Fibroblast of pulmonary artery (primary cell): ENCODE data around the gene EFCC1.
"Not testable (repeated sequence)": the region's sequence is repeated elsewhere in the genome, so short reads cannot be mapped to it uniquely, and the experiment has no call there.

ENCODE experiments used
- DNase-seq: peaks from one replicate; pipeline ENCODE4 v3.0.0-alpha.2; 2010; ENCODE audit warnings: low read depth
- H3K4me3 ChIP-seq: replicated peaks from 2 replicates; pipeline ENCODE4 v1.5.1; 2011; ENCODE audit warnings: low read depth, mild to moderate bottlenecking, control low read depth, low read length, moderate library complexity
- TF ChIP-seq, protein P1 (sequence below): IDR thresholded peaks from 2 replicates; pipeline ENCODE4 v1.5.1; 2011; ENCODE audit warnings: mild to moderate bottlenecking, control low read depth, low read length, inconsistent platforms; ENCODE audit errors: missing control alignments

The EFCC1 gene

GRCh38 chr3:129084501-129084900 lies 83.4 kb downstream of the EFCC1 start:
- TF ChIP-seq, protein P1, sequence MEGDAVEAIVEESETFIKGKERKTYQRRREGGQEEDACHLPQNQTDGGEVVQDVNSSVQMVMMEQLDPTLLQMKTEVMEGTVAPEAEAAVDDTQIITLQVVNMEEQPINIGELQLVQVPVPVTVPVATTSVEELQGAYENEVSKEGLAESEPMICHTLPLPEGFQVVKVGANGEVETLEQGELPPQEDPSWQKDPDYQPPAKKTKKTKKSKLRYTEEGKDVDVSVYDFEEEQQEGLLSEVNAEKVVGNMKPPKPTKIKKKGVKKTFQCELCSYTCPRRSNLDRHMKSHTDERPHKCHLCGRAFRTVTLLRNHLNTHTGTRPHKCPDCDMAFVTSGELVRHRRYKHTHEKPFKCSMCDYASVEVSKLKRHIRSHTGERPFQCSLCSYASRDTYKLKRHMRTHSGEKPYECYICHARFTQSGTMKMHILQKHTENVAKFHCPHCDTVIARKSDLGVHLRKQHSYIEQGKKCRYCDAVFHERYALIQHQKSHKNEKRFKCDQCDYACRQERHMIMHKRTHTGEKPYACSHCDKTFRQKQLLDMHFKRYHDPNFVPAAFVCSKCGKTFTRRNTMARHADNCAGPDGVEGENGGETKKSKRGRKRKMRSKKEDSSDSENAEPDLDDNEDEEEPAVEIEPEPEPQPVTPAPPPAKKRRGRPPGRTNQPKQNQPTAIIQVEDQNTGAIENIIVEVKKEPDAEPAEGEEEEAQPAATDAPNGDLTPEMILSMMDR = no peak
- no peak for DNase-seq
- H3K4me3 ChIP-seq = no peak overlapping the region

DNA sequence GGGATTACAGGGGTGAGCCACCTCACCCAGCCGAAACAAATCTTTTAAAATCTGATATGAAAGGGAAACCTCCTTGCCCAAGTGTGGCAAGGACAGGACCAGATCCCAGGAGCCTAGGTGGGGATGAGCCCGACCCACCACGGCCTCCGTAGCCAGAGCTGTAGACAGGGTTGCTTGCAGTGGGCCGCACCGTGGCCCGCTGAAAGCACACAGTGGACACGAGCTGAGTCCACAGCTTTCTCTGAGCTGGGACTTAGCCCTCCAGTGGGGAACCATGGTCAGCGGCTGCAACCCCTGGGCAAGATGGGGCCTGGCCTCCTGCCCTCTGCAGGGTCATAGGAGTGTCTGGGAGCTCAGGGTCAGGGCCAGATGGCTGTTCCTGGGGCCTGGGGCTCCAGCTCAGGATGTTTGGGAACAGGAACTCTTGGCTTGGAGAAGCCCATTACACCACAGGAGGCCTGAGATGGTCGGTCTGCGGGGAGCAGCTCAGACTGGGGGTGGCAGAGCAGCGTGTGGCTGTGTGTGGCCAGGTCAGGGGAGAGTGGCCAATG lies 84.1 kb downstream of the EFCC1 start:
- DNase-seq = no peak
- no peak overlapping the region for H3K4me3 ChIP-seq
- TF ChIP-seq, protein P1 = no peak

- DNase-seq = no peak
- TF ChIP-seq, protein P1 = no peak
- no peak overlapping the region for H3K4me3 ChIP-seq
Measured at GRCh38 chr3:129085818-129086217, 84.7 kb downstream of the EFCC1 start.

DNA sequence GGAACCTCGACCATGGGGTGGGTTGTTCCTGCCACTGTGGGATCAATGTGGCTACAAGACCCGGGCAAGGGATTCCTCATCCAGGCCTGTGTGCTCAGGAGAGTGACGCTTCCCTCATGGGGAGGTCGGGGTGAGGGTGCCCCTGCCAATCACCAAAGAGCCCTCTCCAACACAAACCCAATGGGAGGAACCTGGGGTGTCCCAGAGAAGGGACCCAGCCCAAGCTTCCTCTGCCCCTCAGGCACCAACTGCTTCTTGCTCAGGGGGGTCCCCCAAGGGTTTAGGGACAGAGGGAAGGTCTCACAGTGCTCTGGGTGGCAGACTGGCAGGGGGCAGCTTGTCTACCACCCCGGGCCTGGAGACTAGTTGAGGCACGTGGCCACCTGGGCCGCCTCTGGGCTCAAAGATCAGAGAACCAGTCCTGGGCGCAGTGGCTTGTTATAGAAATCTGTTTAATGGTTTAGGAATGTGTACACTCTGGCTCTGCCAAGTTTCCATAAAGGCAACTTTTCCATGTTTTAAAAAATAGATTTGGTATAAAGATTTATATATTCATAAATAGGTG lies 86.1 kb downstream of the EFCC1 start:
- peak; percentile 39 for DNase-seq
- TF ChIP-seq, protein P1 = no peak
- H3K4me3 ChIP-seq = no peak overlapping the region

DNA sequence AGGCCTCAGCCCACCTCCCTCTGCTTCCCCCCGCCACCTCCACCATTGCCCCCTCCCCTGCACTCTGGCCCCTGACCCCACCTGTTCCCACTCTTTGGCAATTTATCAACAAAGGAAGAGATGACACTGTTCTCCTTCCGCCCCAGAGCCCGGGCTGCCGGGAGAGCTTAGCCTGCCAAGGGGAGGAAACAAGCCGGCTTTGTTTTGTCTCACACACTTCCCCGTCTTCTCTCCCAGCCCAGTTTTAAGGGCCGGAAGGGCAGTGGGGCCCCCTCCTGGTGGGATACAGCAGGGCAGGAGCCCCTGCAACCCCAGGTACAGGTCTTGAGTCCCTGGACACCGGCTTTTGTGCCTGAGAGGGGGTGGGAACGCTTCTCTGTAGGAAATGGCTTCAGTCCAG lies 86.8 kb downstream of the EFCC1 start:
- not testable (repeated sequence) for H3K4me3 ChIP-seq
- peak; percentile 72 for DNase-seq
- TF ChIP-seq, protein P1 = peak; percentile 0

- not testable (repeated sequence) for DNase-seq, H3K4me3 ChIP-seq
Measured at GRCh38 chr3:129088312-129088711, 87.2 kb downstream of the EFCC1 start.
